ENCODE data around the gene GABBR1. TPM values are rescaled to one million over a fixed set of nuclear protein-coding genes. Genes with fewer than 3 reads are reported as not detected.

Gene GABBR1
- total and polyA plus RNA-seq, 2 of the 13 experiments (the other 11 are each of a cell fraction or from before 2014, with no cell fraction given) = 0.07 to 0.37 TPM

- TF ChIP-seq, protein P1, sequence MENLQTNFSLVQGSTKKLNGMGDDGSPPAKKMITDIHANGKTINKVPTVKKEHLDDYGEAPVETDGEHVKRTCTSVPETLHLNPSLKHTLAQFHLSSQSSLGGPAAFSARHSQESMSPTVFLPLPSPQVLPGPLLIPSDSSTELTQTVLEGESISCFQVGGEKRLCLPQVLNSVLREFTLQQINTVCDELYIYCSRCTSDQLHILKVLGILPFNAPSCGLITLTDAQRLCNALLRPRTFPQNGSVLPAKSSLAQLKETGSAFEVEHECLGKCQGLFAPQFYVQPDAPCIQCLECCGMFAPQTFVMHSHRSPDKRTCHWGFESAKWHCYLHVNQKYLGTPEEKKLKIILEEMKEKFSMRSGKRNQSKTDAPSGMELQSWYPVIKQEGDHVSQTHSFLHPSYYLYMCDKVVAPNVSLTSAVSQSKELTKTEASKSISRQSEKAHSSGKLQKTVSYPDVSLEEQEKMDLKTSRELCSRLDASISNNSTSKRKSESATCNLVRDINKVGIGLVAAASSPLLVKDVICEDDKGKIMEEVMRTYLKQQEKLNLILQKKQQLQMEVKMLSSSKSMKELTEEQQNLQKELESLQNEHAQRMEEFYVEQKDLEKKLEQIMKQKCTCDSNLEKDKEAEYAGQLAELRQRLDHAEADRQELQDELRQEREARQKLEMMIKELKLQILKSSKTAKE (CRISPR knock-in tag; IDR thresholded peaks at IDR 0.05; ENCODE audit: borderline replicate concordance) = no peak
- TF ChIP-seq, protein P2, sequence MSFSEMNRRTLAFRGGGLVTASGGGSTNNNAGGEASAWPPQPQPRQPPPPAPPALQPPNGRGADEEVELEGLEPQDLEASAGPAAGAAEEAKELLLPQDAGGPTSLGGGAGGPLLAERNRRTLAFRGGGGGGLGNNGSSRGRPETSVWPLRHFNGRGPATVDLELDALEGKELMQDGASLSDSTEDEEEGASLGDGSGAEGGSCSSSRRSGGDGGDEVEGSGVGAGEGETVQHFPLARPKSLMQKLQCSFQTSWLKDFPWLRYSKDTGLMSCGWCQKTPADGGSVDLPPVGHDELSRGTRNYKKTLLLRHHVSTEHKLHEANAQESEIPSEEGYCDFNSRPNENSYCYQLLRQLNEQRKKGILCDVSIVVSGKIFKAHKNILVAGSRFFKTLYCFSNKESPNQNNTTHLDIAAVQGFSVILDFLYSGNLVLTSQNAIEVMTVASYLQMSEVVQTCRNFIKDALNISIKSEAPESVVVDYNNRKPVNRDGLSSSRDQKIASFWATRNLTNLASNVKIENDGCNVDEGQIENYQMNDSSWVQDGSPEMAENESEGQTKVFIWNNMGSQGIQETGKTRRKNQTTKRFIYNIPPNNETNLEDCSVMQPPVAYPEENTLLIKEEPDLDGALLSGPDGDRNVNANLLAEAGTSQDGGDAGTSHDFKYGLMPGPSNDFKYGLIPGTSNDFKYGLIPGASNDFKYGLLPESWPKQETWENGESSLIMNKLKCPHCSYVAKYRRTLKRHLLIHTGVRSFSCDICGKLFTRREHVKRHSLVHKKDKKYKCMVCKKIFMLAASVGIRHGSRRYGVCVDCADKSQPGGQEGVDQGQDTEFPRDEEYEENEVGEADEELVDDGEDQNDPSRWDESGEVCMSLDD (CRISPR knock-in tag; IDR thresholded peaks at IDR 0.05; ENCODE audit: borderline replicate concordance) = no peak
- no peak for TF ChIP-seq JDP2 (CRISPR knock-in tag; IDR thresholded peaks at IDR 0.05; ENCODE audit: borderline replicate concordance)
- no peak for TF ChIP-seq CBX1 (IDR thresholded peaks at IDR 0.05; ENCODE audit: low read depth)
- no peak for TF ChIP-seq FIP1L1 (IDR thresholded peaks at IDR 0.05; ENCODE audit: borderline replicate concordance, insufficient read depth, low read depth, low read length)
- TF ChIP-seq RCOR2 (CRISPR knock-in tag; IDR thresholded peaks at IDR 0.05) = no peak
- TF ChIP-seq, protein P3, sequence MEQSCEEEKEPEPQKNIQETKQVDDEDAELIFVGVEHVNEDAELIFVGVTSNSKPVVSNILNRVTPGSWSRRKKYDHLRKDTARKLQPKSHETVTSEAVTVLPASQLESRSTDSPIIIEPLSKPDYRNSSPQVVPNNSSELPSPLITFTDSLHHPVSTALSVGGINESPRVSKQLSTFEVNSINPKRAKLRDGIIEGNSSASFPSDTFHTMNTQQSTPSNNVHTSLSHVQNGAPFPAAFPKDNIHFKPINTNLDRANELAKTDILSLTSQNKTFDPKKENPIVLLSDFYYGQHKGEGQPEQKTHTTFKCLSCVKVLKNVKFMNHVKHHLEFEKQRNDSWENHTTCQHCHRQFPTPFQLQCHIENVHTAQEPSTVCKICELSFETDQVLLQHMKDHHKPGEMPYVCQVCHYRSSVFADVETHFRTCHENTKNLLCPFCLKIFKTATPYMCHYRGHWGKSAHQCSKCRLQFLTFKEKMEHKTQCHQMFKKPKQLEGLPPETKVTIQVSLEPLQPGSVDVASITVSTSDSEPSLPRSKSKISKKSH (CRISPR knock-in tag; IDR thresholded peaks at IDR 0.05; ENCODE audit: borderline replicate concordance) = no peak
- TF ChIP-seq, protein P4, sequence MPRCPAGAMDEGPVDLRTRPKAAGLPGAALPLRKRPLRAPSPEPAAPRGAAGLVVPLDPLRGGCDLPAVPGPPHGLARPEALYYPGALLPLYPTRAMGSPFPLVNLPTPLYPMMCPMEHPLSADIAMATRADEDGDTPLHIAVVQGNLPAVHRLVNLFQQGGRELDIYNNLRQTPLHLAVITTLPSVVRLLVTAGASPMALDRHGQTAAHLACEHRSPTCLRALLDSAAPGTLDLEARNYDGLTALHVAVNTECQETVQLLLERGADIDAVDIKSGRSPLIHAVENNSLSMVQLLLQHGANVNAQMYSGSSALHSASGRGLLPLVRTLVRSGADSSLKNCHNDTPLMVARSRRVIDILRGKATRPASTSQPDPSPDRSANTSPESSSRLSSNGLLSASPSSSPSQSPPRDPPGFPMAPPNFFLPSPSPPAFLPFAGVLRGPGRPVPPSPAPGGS (CRISPR knock-in tag; IDR thresholded peaks at IDR 0.05) = no peak
- no peak for TF ChIP-seq FOXA3 (CRISPR knock-in tag; IDR thresholded peaks at IDR 0.05)
These were observed 48.8 kb upstream of the GABBR1 start (continued) for GRCh38 chr6:29681811-29682210.
